Esophagus squamous epithelium (tissue), 5 donors: ENCODE results near the gene RGL3. TPM values are rescaled to one million over a fixed set of nuclear protein-coding genes. Genes with fewer than 3 reads are reported as not detected.

ENCODE experiments used
- DNase-seq: peaks from one replicate; lab custom pipeline; 2025; lab: John Stamatoyannopoulos, UW
- H3K27ac ChIP-seq, 4 donors: fragments of 200-600 bp; sonication (generic); one replicate each; pipeline ENCODE4 v1.5.1; 2016 to 2019; ENCODE audit warnings: mild to moderate bottlenecking in 1 of 4
- H3K27me3 ChIP-seq, 4 donors: fragments of 200-600 bp; sonication (generic); 1 replicate in 3 of 4; 2 replicates in 1 of 4; pipeline versions ENCODE4 v1.5.1 to v1.6.0; 2017 to 2021; ENCODE audit warnings: antibody characterized with exemption in 1 of 4
- H3K36me3 ChIP-seq, 3 donors: fragments of 200-600 bp; sonication (generic); one replicate each; pipeline ENCODE4 v1.5.1; 2016 to 2019
- H3K4me1 ChIP-seq, 3 donors: fragments of 200-600 bp; sonication (generic); one replicate each; pipeline ENCODE4 v1.5.1; 2017 to 2019
- H3K4me3 ChIP-seq, 4 donors: fragments of 200-600 bp; sonication (generic); 1 replicate in 3 of 4; 2 replicates in 1 of 4; pipeline ENCODE4 v1.5.1; 2016 to 2019; ENCODE audit warnings: mild to moderate bottlenecking in 2 of 4, moderate library complexity in 1 of 4
- H3K9me3 ChIP-seq, 3 donors: fragments of 200-600 bp; sonication (generic); one replicate each; pipeline ENCODE4 v1.5.1; 2016 to 2019
- POLR2A ChIP-seq, 4 donors: fragments of 450-650 bp; IDR thresholded peaks; one replicate each; pipeline ENCODE4 v1.6.1; 2017; ENCODE audit warnings: antibody characterized with exemption in 4 of 4, mild to moderate bottlenecking in 4 of 4, moderate library complexity in 3 of 4
- WGBS, 2 donors: methylation state at CpG; one replicate each; pipeline ENCODE4 v1.1.5; 2018; 5-methylcytosine and 5-hydroxymethylcytosine counted together
- intact Hi-C: fragments of 100-400 bp; cut with DNase I; formaldehyde crosslinking; loops from one replicate; pipeline ENCODE4 v1.15.0; 2022
- total RNA-seq, 4 donors: library from RNA; depleted of rRNA; stranded (reverse); fragments of >200 nt; gene quantifications; one replicate each; pipeline ENCODE4 v1.1.0, GENCODE V29; 2016
- TF ChIP-seq, protein P1 (sequence below), 6 experiments: fragments of 450-650 bp in 4 of 6; fragments of 200-600 bp in 2 of 6; sonication (generic) in 2 of 6; IDR thresholded peaks; one replicate each; pipeline ENCODE4 v1.5.1; 2016 to 2019; ENCODE audit warnings: antibody characterized with exemption in 6 of 6, mild to moderate bottlenecking in 4 of 6, moderate library complexity in 4 of 6
- donor health status: DM: yes; HTN: yes; CAD: no.

The RGL3 gene
- total RNA-seq, 4 donors from 2014 or later, result 0.22 to 1.9 (median 0.45) TPM

DNA sequence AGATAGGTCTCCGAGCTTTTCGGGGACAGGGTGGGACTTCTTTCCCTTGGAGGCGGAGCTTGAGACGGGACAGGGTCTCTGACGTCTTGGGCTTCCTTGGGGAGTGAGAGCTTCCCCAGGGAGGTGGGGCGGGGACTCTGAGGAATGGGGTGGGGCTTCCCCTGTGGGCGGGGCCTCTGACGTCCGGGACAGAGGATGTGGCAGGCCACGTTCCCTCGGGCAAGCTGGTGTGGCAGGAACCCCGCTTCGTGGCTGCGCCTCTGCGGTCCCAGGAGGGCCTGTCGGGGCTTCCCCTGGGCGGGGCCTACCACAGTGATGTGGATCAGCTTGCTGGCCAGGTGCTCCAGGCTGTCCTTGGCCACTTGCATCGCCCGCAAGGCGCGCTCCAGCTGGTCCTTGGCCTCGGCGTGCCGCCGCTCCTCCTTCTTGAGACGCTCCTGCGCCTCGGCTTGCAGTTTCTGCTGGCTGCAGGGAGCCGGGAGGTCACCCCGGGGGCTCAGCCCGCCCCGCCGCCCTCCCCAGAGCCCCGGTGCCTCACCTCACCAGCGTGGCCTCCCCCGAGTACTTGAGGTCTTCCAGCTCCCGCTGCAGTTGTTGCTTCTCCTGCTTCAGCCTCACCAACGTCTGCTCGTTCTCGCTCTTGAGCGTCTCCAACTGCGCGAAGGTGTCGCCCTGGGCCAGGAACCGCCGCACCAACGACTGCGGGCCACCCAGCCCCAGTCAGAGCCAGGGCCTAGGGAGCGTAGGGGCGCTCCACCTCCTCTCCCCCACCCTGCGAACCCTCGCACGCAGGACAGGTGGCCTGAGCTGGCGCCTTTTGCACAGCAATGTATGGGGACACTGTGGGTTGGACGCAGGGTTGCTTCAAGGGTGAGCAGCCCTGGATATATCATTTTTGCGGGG is 3.3 kb upstream of the RGL3 start:
- DNase-seq, result peak; percentile 23
- Histone ChIP-seq H3K27ac (peak overlapping the region in 3 of 4 donors; percentile 25 to 45 (median 42)), H3K27me3 (peaks cover 7 to 70% (median 21%) of the 10 kb centered on the region in 4 donors), H3K36me3 (no peaks in the 10 kb centered on the region), H3K4me1 (peaks cover 26 to 63% (median 37%) of the 10 kb centered on the region in 3 donors), H3K9me3 (no peaks in the 10 kb centered on the region), H3K4me3 (peak overlapping the region in 3 of 4 donors; percentile 28 to 58 (median 34))
- intact Hi-C loops, result no loop called here
- TF ChIP-seq, protein P1, sequence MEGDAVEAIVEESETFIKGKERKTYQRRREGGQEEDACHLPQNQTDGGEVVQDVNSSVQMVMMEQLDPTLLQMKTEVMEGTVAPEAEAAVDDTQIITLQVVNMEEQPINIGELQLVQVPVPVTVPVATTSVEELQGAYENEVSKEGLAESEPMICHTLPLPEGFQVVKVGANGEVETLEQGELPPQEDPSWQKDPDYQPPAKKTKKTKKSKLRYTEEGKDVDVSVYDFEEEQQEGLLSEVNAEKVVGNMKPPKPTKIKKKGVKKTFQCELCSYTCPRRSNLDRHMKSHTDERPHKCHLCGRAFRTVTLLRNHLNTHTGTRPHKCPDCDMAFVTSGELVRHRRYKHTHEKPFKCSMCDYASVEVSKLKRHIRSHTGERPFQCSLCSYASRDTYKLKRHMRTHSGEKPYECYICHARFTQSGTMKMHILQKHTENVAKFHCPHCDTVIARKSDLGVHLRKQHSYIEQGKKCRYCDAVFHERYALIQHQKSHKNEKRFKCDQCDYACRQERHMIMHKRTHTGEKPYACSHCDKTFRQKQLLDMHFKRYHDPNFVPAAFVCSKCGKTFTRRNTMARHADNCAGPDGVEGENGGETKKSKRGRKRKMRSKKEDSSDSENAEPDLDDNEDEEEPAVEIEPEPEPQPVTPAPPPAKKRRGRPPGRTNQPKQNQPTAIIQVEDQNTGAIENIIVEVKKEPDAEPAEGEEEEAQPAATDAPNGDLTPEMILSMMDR (IDR thresholded peaks at IDR 0.05), result no peak
- TF ChIP-seq POLR2A (IDR thresholded peaks at IDR 0.05), result no peak
- 40% methylated on average over 1 of the region's 56 CpGs; no CpG with 5 or more reads in 1 of the 2 donors for WGBS, 2 donors

- peak overlapping the region in 3 of 4 donors; percentile 24 to 45 (median 25) for H3K27ac ChIP-seq
- 34 to 44% methylated on average over 11 to 12 of the region's 36 CpGs for WGBS, 2 donors
- H3K4me3 ChIP-seq, result peak overlapping the region in 3 of 4 donors; percentile 28 to 58 (median 34)
- peaks cover 7 to 78% (median 21%) of the 10 kb centered on the region in 4 donors for H3K27me3 ChIP-seq
- no peaks in the 10 kb centered on the region for H3K36me3 ChIP-seq
- intact Hi-C loops, result no loop called here
- no peaks in the 10 kb centered on the region for H3K9me3 ChIP-seq
- no peak for DNase-seq
- TF ChIP-seq, protein P1 (IDR thresholded peaks at IDR 0.05), result no peak
- TF ChIP-seq POLR2A (IDR thresholded peaks at IDR 0.05), result no peak
- peaks cover 26 to 63% (median 37%) of the 10 kb centered on the region in 3 donors for H3K4me1 ChIP-seq
Measured at GRCh38 chr19:11421371-11422098, 2.4 kb upstream of the RGL3 start.

DNA sequence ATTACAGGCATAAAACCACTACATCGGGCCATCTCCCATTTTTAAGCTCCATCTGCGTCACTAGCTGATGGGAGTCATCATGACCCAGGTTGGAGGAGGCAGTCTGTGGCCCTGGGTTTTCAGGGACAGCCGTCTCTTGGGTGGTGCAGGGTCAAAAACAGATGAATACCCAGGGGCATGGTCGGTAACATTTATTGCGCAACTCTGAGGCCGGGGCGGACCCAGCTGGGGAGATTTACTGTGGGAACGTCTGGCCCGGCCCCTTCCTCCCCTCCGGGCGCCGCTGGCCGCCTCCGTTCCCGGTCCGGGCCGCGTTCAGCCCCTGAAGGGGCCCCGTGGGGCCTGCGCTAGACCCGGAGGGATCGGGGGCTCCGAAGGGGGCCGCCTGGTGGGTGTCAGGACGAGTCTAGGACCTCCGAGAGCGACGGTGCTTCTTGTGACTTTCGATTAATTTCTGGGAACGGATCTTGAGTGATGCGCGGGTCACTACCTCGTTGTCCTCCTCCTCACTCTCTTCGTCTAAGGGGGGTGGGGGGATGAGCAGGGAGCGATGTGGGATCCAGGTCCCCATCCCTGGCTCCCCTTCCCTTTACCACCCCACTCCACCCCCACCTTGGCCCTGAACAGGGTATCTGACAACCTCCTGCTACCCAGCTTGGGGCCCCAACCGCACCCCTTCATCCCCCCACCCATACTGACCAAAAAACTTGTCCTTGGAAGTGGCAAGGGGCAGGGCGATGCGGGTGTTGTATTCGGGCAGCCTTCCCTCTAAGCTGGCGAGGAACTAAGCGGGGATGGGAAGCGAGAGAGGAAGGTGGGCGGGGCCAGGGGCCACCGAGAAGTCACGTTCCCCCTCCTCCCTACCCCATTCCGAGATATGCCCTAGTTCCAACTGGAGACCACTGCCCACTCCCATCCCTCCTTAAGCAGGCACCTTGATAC is 1.6 kb upstream of the RGL3 start:
- DNase-seq, result no peak
- Histone ChIP-seq H3K36me3 (no peaks in the 10 kb centered on the region), H3K4me1 (peaks cover 26 to 63% (median 37%) of the 10 kb centered on the region in 3 donors), H3K4me3 (peak overlapping the region; percentile 8 to 58 (median 31)), H3K9me3 (no peaks in the 10 kb centered on the region), H3K27me3 (peaks cover 7 to 80% (median 21%) of the 10 kb centered on the region in 4 donors), H3K27ac (peak overlapping the region; percentile 16 to 42 (median 29))
- 14 to 30% methylated on average over 10 to 18 of the region's 46 CpGs for WGBS, 2 donors
- TF ChIP-seq, protein P1 (IDR thresholded peaks at IDR 0.05), result no peak
- TF ChIP-seq POLR2A (IDR thresholded peaks at IDR 0.05), result no peak
- intact Hi-C loops, result no loop called here

DNA sequence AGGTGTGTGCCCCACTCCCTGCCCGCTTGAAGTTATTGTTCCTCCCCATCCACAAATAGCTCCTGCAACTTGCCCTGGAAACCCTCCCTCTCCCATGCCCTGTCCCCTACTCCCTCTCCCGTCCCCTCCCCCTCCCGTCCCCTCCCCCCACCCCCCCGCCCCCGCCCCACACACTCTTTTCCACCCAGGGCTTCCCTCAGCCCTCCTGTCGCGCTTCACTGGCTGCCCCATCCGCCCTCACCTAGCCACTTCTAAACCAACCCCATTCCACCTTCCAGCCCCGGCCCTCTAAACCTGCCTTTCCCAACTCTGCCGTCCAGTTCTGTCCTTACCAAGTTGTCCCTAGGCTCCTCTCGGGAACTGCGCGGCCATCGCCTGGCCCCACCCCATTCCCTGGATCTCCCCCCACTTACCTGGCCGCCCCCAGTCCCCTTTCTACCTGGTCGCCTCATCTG is 993 bp downstream of the RGL3 start:
- Histone ChIP-seq H3K9me3 (no peaks in the 10 kb centered on the region), H3K27ac (no peak overlapping the region), H3K4me1 (peaks cover 22 to 54% (median 36%) of the 10 kb centered on the region in 3 donors), H3K4me3 (peak overlapping the region; percentile 16 to 62 (median 38)), H3K27me3 (peaks cover 4 to 68% (median 15%) of the 10 kb centered on the region in 4 donors), H3K36me3 (no peaks in the 10 kb centered on the region)
- intact Hi-C loops, result no loop called here
- 4 to 12% methylated on average over 14 to 16 of the region's 16 CpGs for WGBS, 2 donors
- no peak for DNase-seq
- TF ChIP-seq, protein P1 (IDR thresholded peaks at IDR 0.05), result no peak
- TF ChIP-seq POLR2A (IDR thresholded peaks at IDR 0.05), result no peak
